Measurements from ENCODE around the gene GAB2.

GAB2 gene

DNA sequence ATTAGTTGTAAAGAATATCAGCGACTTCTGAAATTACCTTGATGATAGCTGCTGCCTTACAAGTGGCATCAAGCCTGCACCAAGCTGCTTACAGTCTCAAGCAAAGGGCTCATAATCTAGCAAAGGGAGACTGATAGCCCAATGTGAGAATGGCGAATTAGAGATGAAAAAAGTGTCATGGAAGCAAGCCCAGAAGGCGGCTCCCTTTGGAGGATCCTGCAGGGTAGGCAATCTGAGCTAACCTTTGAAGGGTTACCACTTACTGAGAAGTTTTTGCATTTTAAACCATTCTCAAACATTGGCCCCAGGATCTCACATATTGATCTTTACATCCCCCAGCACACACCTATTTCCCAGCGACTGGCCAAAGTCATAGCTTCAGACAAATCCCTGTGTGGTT, 18.5 kb downstream of the GAB2 start:
- DNase-seq: no peak

GRCh38 chr11:78398715-78399114, 18.9 kb downstream of the GAB2 start:
- no peak for DNase-seq

DNA sequence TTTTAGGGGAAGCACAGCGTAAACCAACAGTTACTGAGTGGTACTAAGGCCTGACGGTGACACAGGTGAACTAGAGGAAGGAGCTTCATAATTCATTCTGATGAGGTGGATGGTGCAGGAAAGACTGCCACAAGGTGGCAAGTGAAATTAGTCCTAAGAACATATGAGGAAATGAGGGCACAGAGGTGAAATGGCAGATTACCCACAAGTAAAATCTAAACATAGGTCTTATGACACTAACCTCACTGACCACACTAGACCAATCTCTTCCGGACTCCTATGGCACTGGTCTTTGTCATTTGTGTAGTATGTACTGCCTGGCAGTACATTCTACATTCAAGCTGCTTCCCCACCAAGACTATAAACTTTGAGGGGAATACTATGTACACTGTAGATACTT, 20.2 kb downstream of the GAB2 start:
- DNase-seq: no peak

DNA sequence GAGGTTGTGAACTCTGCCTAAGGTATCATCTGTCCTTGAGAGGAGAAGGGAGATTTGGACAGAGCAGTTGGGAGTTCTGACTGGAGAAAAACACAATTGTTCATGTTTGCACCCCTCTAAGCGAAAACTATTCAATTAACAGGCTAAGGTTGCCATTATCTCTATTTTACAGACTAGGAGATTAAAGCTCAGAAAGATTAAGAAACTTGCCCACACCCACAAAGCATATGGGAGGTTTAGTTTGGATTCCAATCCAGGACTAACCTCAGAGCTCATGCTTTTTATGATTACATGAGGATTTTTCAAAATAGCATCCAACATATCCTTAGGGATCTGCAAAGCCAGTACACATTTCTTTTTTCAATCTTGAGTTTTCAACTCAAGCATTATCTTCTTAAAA, 22.0 kb downstream of the GAB2 start:
- DNase-seq: no peak

GRCh38 chr11:78392854-78393253, 24.8 kb downstream of the GAB2 start:
- DNase-seq: no peak

GRCh38 chr11:78391424-78391823, 26.2 kb downstream of the GAB2 start:
- no peak for DNase-seq

- no peak for DNase-seq
Measured at GRCh38 chr11:78390809-78391208, 26.8 kb downstream of the GAB2 start.

- DNase-seq: no peak
Measured at GRCh38 chr11:78386215-78386941, 31.2 kb downstream of the GAB2 start.

DNA sequence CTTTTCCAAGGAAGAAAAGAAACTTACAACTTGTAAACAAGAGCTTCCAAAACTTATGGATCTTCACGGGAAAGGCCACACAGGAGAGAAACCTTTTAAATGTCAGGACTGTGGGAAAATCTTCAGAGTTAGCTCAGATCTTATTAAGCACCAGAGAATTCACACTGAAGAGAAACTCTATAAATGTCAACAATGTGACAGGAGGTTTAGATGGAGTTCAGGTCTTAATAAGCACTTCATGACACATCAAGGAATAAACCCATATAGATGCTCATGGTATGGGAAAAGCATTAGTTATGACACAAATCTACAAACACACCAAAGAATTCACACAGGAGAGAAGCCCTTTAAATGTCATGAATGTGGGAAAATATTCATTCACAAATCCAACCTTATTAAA, 32.4 kb downstream of the GAB2 start:
- no peak for DNase-seq

DNA sequence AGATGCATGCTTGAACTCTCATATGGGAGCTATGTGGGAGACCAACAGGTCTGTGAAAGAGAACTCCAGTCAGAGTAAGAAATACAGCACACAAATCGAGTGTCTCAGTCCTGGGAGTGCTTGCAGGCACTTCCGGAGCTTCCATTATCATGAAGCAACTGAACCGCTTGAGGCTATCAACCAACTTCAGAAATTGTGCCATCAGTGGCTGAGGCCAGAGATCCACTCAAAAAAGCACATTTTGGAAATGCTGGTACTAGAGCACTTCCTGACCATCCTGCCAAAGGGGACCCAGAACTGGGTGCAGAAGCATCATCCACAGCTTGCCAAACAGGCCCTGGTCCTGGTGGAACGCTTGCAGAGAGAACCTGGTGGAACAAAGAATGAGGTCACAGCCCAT, 33.4 kb downstream of the GAB2 start:
- DNase-seq: no peak

DNA sequence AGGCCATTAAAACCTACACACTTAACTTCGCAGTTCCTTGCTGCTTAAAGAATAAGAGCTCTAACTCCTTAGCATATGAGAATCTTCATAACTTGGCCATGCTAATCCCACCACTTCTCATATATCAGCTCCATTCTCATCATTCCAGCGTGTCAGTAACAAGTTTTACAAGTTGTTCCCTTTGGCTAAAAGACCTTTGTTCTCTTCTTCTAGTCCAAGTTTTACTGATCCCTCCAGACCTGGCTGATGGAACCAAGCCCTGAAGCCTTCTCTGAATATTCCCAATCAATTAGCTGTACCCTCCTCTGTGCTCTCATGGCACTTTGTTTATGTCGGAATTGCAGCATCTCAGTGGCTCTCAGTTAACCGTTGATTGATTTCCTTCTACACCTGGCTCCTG, 35.8 kb downstream of the GAB2 start:
- no peak for DNase-seq

DNA sequence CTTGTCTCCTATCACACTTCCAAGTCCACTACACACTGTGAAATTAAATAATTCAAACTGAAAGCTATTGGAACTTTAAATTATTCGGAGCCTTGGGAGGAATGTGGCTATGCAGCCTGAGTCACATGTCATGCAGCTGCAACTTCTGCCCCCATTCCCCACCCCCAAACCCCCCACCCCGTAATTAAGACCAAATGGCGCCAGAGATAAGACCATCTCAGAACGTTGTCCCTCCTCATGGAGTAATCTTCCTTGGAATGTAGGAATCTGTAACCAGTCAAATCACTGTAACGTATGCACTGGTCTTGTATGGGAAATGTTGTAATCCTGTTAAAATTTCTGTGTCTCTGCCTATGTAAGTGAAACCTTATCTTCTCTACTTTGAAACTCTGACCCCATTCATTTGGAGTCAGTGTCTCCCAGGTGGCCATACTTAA, 37.0 kb downstream of the GAB2 start:
- DNase-seq: no peak

DNA sequence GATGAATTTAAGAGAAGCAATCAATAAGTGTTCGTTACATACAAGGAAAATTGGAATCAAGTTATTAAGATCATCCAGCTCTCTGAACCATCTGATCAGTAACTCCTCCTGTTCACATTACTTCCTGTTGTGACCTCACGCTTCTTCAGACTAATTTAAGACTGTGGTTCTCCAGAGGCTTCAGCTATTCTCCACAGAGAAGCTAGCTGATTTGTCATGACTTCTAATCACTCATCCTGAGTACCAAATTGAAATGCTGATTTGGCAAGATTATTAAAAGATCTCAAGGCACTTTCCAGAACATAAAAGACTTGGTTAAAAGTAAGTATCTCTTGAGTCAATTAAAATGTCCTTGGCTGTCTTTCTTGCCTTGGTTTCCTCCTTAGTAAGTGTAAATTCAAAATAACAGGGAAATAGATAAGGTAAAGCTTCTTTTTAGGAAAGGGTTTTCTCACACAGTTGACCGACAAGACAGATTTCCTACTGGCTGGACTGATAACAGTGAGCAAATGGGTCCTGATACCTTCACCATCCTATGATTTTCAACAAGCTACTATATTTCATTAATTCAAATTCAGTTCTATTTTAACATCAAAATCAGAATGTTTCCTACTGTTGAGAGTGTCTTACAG, 38.5 kb downstream of the GAB2 start:
- no peak for DNase-seq

DNA sequence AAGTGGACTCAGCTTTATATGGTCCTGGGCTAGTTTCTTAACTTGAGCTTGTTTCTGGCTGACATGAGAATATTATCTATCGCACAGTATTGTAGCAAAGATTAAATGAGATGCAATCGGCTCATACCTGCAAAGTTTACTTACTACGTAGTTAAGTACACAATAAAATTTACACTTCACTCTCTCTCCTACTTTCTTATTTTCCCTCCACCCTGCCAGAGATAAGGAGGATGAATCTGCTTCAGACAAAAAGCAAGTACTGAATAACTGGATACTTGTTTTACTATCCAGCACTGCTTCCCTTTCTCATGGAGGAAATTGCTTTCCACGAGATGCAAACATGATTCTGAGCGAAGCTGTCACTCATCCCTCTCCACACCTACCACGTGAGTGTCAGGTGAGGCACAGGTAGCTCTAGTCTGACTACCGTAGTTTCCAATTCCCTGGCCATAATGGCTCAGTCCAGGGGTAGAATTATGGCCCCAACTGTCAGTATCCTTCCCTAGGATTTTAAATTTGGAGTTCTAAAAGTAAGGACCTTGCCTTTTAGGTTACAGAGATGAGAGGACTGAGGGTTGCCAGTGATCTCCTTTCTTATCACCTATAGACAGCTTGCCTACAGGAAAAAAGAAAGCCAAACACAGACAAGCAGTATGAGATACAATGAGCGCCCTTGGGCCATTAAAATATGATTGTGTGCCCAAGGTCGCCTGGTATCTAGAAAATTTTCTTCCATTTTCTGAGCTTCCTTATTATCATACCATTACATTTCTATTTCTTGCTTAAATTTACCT, 39.8 kb downstream of the GAB2 start:
- DNase-seq: no peak

DNA sequence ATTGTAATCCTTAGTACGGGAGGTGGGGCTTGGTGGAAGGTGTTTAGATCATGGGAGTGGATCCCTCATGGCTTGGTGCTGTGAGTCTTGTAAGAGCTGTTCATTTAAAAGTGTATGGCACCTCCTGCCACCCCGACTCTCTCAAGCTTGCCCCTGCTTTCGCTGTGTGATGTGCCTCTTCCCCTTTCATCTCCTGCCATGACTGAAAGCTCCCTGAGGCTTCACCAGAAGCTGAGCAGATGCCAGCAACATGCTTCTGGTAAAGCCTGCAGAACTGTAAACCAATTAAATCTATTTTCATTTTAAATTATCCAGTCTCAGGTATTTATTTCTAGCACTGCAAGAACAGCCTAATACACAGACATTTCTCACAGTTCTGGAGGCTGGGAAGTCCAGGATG, 40.8 kb downstream of the GAB2 start:
- DNase-seq: no peak

DNA sequence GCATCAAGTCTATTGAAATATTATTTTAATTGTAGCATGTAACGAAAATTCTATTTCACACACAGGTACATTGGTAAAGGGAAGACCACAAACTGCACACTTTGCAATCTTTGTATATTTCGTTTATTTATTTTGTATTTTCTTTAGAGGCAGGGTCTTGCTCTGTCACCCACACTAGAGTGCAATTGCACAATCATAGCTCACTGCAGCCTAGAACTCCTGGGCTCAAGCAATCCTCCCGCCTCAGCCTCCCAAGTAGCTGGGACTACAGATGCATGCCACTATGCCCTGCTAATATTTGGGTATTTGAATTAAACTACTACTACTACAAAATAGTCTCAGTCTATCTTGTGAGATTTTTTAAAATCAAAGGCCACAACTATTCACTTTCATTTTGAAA, 42.7 kb downstream of the GAB2 start:
- DNase-seq: no peak

- no peak for DNase-seq
Measured at GRCh38 chr11:78373689-78374088, 43.9 kb downstream of the GAB2 start.

DNA sequence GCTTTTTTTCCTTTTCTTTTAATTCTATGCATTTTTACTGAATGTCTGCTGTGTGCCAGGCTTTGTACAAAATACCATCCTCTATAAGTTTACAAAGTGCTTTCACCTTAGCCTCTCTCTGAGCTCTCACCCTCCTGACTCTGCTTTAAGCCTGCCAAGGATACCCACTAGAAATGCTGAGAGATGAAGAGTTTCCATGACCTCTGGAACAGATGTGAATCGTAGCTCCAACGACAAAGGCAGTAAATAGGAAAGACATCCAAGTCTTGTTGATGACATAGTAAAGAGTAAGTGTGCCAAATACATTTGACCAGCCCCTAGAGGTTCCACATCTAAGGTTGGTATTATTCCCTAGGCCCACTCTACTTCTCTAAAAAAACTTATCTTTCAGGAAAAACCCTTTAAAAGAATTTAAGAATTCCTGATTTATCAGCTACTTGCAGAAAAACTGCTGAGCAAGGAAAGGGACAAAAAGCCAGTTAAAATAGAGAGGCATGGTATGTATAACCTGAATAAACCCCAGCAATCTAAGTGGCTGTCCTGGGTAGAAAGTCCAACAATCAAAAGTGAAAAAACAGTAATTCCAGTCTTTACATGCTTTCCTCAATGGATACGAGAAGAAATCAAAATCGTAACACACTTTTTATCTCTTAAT, 45.4 kb downstream of the GAB2 start:
- DNase-seq: no peak

GRCh38 chr11:78371221-78371891, 46.3 kb downstream of the GAB2 start:
- DNase-seq: no peak

DNA sequence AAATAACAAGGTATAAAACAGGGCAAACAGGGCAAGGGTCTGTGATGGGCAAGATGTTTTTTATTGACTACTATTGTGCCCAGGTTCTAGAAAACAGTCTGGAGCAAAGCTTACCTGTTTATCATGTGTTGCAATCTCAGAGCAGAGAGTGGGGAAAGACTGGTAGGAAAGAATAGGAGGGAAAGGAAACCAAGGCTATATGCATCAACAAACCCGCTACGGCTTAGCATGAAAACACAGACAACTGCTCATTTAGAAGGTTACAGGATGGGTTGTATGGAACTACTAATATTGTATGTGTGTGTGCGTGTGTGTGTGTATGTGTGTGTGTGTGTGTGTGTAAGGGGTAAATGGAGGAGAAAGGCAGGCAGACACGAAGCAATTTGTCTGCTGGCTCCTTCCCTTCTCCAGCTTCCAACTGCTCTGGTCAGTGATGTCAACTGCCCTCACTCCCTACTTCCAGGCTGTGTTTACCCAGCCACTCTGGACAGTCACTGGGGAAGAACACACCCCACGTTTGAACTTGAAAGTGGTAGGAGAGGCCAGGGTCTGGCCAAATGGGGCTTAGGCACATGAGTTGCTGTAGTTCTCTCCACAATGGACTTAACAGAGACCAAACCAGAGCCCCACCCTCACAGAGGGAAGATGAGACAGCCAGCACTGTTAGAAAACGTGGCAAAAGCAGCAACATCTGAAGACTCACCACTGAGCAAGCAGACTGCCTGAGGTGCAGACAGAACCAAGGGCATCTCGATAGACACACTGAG, 47.0 kb downstream of the GAB2 start:
- no peak for DNase-seq

- no peak for DNase-seq
Measured at GRCh38 chr11:78365381-78365792, 52.2 kb downstream of the GAB2 start.

DNA sequence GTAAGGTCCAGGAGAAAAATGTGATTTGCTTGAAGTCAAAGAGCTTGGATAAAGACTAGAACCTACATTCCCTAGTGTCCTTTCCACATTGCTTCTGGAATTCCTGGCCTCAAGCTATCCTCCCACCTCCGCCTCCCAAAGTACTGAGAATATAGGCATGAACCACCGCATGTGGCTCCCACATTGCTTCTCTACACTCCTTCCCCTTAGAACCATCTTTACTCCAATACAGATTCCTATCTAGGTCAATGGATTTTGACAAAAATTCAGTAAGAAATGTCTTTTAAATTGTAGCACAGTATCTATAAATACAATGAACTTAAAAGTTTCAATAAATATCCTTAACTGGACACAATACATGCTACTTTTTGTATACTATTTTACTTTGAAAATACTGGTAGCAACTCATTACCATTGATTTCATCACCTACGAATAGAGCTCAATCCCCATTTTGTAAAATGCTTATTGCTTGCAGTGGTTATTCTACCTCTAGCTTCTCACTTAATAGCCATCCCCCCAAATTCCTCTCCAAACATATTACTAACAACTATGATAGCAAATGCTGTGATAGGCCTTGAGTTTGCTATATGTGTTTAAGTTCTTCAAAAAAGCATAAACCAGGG, 53.4 kb downstream of the GAB2 start:
- no peak for DNase-seq

Measured in RPMI8226 (cell line).